Subcutaneous adipose tissue (tissue), 4 donors: ENCODE measurements around the gene XYLT1. TPM values are rescaled to one million over a fixed set of nuclear protein-coding genes. Genes with fewer than 3 reads are reported as not detected.

Experiments used
- total RNA-seq, 4 donors: library from RNA; depleted of rRNA; stranded (reverse); fragments of >200 nt; gene quantifications; one replicate each; pipeline ENCODE4 v1.1.0, GENCODE V29; 2016
- TF ChIP-seq, protein P1 (sequence below): fragments of 450-650 bp; IDR thresholded peaks from one replicate; pipeline ENCODE4 v1.5.1; 2016; ENCODE audit warnings: low read depth, mild to moderate bottlenecking, control low read depth, antibody characterized with exemption, moderate library complexity

Gene XYLT1
- total RNA-seq, 4 donors from 2014 or later: 21.7 to 27.5 (median 26.1) TPM

DNA sequence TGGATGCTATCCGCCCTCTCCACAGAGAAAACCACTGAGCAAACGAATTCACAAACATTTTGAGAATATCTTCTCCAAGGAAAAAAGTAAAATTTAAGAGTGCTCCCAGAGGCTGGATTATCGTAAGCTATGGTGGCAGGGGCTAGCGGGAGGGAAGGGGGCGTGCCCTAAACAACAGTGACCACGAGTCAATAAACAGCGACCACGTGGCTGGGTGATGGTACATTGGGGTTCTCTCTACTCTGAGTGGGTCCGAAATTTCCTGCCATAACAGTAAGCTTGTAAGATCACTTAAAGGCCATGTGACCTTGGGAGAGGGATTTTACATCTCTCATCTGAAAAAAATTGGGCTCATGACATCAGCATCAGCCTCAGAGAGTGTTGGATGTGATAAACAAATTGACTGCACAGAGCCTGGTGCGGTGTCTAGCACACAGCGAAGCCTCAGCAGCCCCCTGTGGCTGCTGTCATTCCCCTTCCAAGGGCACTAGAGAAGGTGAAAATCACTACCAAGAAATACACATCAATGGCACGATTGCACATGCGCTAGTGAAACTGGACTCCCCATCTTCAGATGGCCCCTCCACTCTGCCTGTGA is 213.2 kb downstream of the XYLT1 start:
- TF ChIP-seq, protein P1, sequence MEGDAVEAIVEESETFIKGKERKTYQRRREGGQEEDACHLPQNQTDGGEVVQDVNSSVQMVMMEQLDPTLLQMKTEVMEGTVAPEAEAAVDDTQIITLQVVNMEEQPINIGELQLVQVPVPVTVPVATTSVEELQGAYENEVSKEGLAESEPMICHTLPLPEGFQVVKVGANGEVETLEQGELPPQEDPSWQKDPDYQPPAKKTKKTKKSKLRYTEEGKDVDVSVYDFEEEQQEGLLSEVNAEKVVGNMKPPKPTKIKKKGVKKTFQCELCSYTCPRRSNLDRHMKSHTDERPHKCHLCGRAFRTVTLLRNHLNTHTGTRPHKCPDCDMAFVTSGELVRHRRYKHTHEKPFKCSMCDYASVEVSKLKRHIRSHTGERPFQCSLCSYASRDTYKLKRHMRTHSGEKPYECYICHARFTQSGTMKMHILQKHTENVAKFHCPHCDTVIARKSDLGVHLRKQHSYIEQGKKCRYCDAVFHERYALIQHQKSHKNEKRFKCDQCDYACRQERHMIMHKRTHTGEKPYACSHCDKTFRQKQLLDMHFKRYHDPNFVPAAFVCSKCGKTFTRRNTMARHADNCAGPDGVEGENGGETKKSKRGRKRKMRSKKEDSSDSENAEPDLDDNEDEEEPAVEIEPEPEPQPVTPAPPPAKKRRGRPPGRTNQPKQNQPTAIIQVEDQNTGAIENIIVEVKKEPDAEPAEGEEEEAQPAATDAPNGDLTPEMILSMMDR: no peak

DNA sequence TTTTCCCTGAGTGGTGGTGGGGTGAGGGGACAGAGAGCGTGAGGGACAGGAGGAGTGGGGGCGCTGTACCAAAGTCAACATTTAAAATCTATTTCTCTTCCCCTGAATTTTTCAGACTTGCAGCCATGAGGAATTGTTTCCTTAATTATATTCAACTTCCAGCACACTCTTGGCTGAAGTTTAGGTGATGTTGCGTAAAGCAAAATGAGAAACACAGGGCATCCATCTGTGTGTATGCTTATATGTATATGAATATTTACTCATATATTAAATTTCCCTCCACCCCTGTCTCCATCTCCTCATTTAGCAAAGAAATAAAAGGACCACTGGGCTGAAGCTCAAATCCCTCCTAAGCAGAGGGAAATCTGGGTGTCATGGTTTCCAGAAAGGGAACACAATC is 218.1 kb downstream of the XYLT1 start:
- TF ChIP-seq, protein P1: no peak

DNA sequence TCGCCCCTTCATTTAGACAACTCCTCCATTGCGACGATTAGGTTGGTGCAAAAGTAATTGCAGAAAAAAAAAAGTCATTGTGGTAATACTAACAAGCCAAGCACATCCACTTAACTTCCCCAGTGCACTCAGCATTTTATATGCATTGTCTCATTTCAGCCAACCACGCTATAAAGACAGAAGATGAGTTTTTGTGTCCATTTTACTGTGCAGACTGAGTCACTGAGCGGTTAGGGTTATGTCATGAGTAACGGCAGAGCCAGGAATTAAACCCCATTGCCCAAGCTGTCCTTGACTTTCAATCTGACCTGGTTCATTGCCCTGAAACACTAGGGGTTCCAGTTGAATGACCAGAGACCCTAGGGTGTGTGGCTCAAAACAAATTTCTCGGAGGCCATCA is 218.7 kb downstream of the XYLT1 start:
- TF ChIP-seq, protein P1: no peak

DNA sequence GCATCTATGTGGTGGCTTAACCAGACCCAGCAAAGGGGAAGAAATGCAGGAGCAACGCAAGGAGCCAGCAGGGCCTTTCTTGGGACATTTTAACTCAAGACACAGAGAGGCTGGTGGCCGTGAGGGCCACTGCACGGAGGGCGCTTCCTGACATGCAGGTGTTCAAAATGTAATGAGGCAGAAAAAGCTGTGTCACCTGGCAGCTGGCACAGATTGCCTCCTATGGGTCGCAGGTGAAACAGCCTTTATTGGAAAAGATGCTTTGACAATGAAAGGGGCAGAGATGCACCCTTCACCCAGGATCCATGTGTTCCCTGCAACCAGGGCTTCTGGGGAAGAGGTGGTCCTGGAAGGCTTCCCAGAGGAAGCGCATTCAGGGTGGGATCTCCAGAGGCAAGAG is 219.3 kb downstream of the XYLT1 start:
- TF ChIP-seq, protein P1: no peak

DNA sequence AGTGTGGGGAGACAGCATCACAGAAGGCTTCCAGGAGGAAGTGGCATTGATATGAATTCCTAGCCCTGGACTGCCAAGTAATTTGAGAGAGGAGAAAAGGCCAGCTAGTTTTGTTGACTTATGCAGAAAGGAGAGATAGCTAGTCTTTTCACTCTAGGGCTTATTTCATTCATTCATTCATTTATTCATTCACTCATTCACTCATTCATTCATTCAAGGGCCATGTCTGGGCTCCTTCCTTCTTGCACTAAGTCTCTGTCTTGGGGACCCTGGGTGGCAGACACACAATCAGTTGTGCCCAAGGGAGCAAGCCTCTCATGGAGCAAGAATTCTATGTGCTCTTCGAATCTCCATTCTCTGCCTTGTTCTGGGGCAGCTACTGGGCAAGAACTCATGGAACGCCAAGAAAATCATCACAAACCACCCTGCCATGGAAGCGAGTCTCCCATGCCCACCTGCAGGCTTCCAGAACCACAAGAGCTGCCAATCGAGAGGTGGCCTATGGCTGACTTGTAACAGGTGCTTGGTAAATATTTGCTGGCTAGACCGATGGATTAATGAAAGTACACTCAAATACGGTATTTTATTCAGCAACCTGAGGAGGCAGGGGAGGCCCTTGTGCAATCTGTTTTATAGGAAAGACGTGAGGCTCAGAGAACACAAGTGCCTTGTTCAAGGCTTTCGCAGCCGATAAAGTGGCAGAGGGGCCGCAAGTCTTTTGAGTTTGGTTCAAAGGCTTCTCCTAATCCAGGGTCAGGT is 223.6 kb downstream of the XYLT1 start:
- TF ChIP-seq, protein P1: no peak

DNA sequence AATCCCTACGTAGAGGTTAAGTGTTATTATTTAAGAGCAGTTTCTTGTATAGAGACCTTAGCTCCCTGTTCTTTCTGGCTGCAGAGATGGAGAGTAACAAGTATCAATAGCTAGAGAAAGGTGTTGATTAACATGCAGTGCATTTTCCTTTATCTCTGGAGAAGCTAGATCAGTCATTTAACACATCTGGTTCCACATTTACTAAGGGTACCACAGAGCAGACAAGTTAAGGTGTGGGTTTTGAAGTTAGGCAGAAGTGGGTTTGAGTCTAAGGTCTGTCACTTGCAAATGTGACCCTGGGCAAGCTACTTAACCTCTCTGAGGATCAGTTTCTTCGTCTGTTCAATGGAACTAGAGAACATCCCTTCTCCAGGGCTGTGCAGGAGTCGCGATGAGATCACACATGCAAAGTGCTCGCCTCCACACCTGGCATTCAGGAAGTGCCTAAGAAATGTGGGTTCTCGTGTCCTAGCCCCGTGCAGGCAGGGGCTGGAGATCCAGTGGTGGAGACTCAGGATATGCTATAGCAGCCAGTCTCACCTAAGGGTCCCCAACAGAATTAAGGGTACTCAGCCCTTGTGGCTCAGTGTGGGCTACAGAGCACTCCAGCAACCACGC is 224.4 kb downstream of the XYLT1 start:
- TF ChIP-seq, protein P1: no peak

DNA sequence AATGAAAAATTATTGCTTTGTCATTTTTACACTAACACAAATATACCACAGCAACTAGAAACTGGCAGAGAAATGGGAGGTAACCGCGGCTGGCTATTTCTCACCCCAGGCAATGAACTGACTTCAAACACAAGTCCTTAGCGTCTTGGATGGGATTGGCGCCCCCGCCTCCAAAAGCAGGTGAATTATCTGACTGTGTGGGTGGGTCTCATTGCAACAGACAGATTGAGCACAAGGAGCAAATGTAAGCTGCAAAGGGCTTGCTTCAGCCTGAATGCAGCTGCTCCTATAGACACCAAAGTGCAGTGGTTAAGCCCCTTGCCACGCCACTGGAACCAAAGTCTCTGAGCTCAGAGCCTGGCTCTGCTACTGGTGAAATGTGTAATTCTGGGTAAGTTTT is 225.0 kb downstream of the XYLT1 start:
- TF ChIP-seq, protein P1: no peak
